HL-60 (cell line): ENCODE data around the gene PTGES2.

Experiments
- CTCF ChIP-seq: IDR thresholded peaks from one replicate; pipeline ENCODE4 v1.5.1; 2011; ENCODE audit warnings: low read length, control low read depth, inconsistent platforms; ENCODE audit not compliant: insufficient read depth
- POLR2AphosphoS5 ChIP-seq: IDR thresholded peaks from 2 replicates; pipeline ENCODE4 v1.6.1; 2012; ENCODE audit warnings: low read depth

- no peak for TF ChIP-seq CTCF
- TF ChIP-seq POLR2AphosphoS5, result no peak
Observed at GRCh38 chr9:128164307-128164885, 36.9 kb upstream of the PTGES2 start.
